Lower lobe of right lung (tissue), 2 donors: ENCODE measurements around the gene AOC1. TPM values are rescaled to one million over a fixed set of nuclear protein-coding genes. Genes with fewer than 3 reads are reported as not detected.

Experiments used
- ATAC-seq, 2 donors: fragments of 200-7000 bp; cut with Tn5 transposase; one replicate each; pipeline ENCODE4 v1.9.1; 2020 to 2022; ENCODE audit warnings: mild to moderate bottlenecking in 2 of 2, moderate library complexity in 2 of 2
- DNase-seq: peaks from one replicate; pipeline ENCODE4 v3.0.0-alpha.2; 2020
- H3K27ac ChIP-seq: fragments of 200-600 bp; one replicate; pipeline ENCODE4 v1.8.0; 2022
- H3K27me3 ChIP-seq: fragments of 200-600 bp; one replicate; pipeline ENCODE4 v1.8.0; 2022; ENCODE audit warnings: low read depth
- H3K36me3 ChIP-seq: fragments of 200-600 bp; one replicate; pipeline ENCODE4 v1.8.0; 2022; ENCODE audit warnings: mild to moderate bottlenecking
- H3K4me1 ChIP-seq: fragments of 200-600 bp; one replicate; pipeline ENCODE4 v1.8.0; 2022
- H3K4me3 ChIP-seq: fragments of 200-600 bp; one replicate; pipeline ENCODE4 v1.8.0; 2022; ENCODE audit warnings: mild to moderate bottlenecking
- H3K9me3 ChIP-seq: fragments of 200-600 bp; one replicate; pipeline ENCODE4 v1.8.0; 2022
- CTCF ChIP-seq: fragments of 200-600 bp; IDR thresholded peaks from one replicate; pipeline ENCODE4 v1.8.0; 2022; ENCODE audit warnings: antibody characterized with exemption, mild to moderate bottlenecking
- intact Hi-C: fragments of 100-400 bp; cut with DNase I; formaldehyde crosslinking; loops from one replicate; pipeline ENCODE4 v1.11.0; 2022
- total RNA-seq: library from RNA; stranded (reverse); fragmentation: NEBNext Ultra II Directional; extraction: Animal tissue kit (Norgen Biotek cat#: 25700); gene quantifications from one replicate; pipeline ENCODE4 v1.2.1, GENCODE V29; 2021
- donor health status: DM: no; HTN: yes; CAD: no; lungs with severe emphysema.

Gene AOC1
- total RNA-seq, 1 donor from 2014 or later, result 1.7 TPM

- intact Hi-C loops, result no loop called here
- DNase-seq (no peak), ATAC-seq (no peak)
- Histone ChIP-seq H3K4me1 (no peaks in the 10 kb centered on the region), H3K9me3 (no peaks in the 10 kb centered on the region), H3K27me3 (peaks cover under 1% of the 10 kb centered on the region), H3K36me3 (no peaks in the 10 kb centered on the region), H3K27ac (no peak overlapping the region), H3K4me3 (no peak overlapping the region)
- no peak for TF ChIP-seq CTCF
These were observed 8.6 kb downstream of the AOC1 start for GRCh38 chr7:150860978-150861295.

GRCh38 chr7:150862356-150862755 is 10.0 kb downstream of the AOC1 start:
- intact Hi-C loops, result no loop called here
- H3K27me3 ChIP-seq, result peaks cover 4% of the 10 kb centered on the region
- no peak for DNase-seq
- no peaks in the 10 kb centered on the region for H3K36me3 ChIP-seq
- no peak for ATAC-seq
- TF ChIP-seq CTCF, result no peak
- H3K4me3 ChIP-seq, result no peak overlapping the region
- no peaks in the 10 kb centered on the region for H3K9me3 ChIP-seq
- no peaks in the 10 kb centered on the region for H3K4me1 ChIP-seq
- H3K27ac ChIP-seq, result no peak overlapping the region

- intact Hi-C loops, result no loop called here
- Histone ChIP-seq H3K27ac (no peak overlapping the region), H3K4me3 (no peak overlapping the region), H3K36me3 (no peaks in the 10 kb centered on the region), H3K9me3 (no peaks in the 10 kb centered on the region), H3K27me3 (peaks cover 4% of the 10 kb centered on the region), H3K4me1 (no peaks in the 10 kb centered on the region)
- ATAC-seq, result no peak
- DNase-seq, result no peak
- no peak for TF ChIP-seq CTCF
These were observed 11.6 kb downstream of the AOC1 start for GRCh38 chr7:150863946-150864345.

GRCh38 chr7:150866932-150867564 is 14.7 kb downstream of the AOC1 start:
- Histone ChIP-seq H3K27ac (no peak overlapping the region), H3K4me1 (no peaks in the 10 kb centered on the region), H3K27me3 (peaks cover 4% of the 10 kb centered on the region), H3K9me3 (no peaks in the 10 kb centered on the region), H3K4me3 (no peak overlapping the region), H3K36me3 (no peaks in the 10 kb centered on the region)
- ATAC-seq (no peak), DNase-seq (no peak)
- TF ChIP-seq CTCF, result no peak
- intact Hi-C loops, result no loop called here

- Histone ChIP-seq H3K27ac (no peak overlapping the region), H3K4me3 (no peak overlapping the region), H3K36me3 (no peaks in the 10 kb centered on the region), H3K4me1 (no peaks in the 10 kb centered on the region), H3K9me3 (no peaks in the 10 kb centered on the region), H3K27me3 (peaks cover 4% of the 10 kb centered on the region)
- TF ChIP-seq CTCF, result no peak
- intact Hi-C loops, result no loop called here
- ATAC-seq (no peak), DNase-seq (no peak)
These were observed 15.3 kb downstream of the AOC1 start for GRCh38 chr7:150867605-150868004.

GRCh38 chr7:150869467-150869866 is 17.1 kb downstream of the AOC1 start:
- Histone ChIP-seq H3K4me1 (no peaks in the 10 kb centered on the region), H3K27me3 (peaks cover 4% of the 10 kb centered on the region), H3K4me3 (no peak overlapping the region), H3K9me3 (no peaks in the 10 kb centered on the region), H3K27ac (no peak overlapping the region), H3K36me3 (no peaks in the 10 kb centered on the region)
- no peak for DNase-seq
- intact Hi-C loops, result no loop called here
- no peak for TF ChIP-seq CTCF
- ATAC-seq, result no peak
